ENCODE results near the gene ITCH. TPM values are rescaled to one million over a fixed set of nuclear protein-coding genes. Genes with fewer than 3 reads are reported as not detected.
A peak's percentile ranks its signal among the peaks of the same experiment; 100 is the strongest.
"Not testable (repeated sequence)": the region's sequence is repeated elsewhere in the genome, so short reads cannot be mapped to it uniquely, and the experiment has no call there.

The ITCH gene
- polyA plus RNA-seq, 3 donors: 40.9 to 54.4 (median 48.7) TPM

GRCh38 chr20:34337982-34338726 is 24.9 kb upstream of the ITCH start:
- DNase-seq: no peak

- not testable (repeated sequence) for DNase-seq
These were observed 22.3 kb upstream of the ITCH start for GRCh38 chr20:34340726-34341125.

GRCh38 chr20:34341199-34341598 is 21.9 kb upstream of the ITCH start:
- not testable (repeated sequence) for DNase-seq

- DNase-seq: no peak
These were observed 19.4 kb upstream of the ITCH start for GRCh38 chr20:34343458-34344211.

- no peak for DNase-seq
These were observed 18.8 kb upstream of the ITCH start for GRCh38 chr20:34344238-34344637.

GRCh38 chr20:34345402-34345736 is 17.7 kb upstream of the ITCH start:
- no peak for DNase-seq

GRCh38 chr20:34345839-34346532 is 17.1 kb upstream of the ITCH start:
- DNase-seq: not testable (repeated sequence)

- DNase-seq: not testable (repeated sequence)
These were observed 16.6 kb upstream of the ITCH start for GRCh38 chr20:34346533-34346865.

- no peak for DNase-seq
These were observed 15.5 kb upstream of the ITCH start for GRCh38 chr20:34347571-34347970.

GRCh38 chr20:34350095-34350494 is 13.0 kb upstream of the ITCH start:
- no peak for DNase-seq

- DNase-seq: not testable (repeated sequence)
These were observed 9.6 kb upstream of the ITCH start for GRCh38 chr20:34353467-34353866.

- DNase-seq: no peak
These were observed 7.6 kb upstream of the ITCH start for GRCh38 chr20:34355427-34355826.

GRCh38 chr20:34359729-34360128 is 3.3 kb upstream of the ITCH start:
- not testable (repeated sequence) for DNase-seq

- no peak for DNase-seq
These were observed 491 bp upstream of the ITCH start for GRCh38 chr20:34362502-34363061.

GRCh38 chr20:34363465-34364222 is 571 bp downstream of the ITCH start:
- peak; percentile 58 for DNase-seq

GRCh38 chr20:34364223-34364506 is 1.1 kb downstream of the ITCH start:
- no peak for DNase-seq

- DNase-seq: no peak
These were observed 2.7 kb downstream of the ITCH start for GRCh38 chr20:34365765-34366213.

GRCh38 chr20:34367155-34367554 is 4.1 kb downstream of the ITCH start:
- no peak for DNase-seq

GRCh38 chr20:34367911-34368310 is 4.8 kb downstream of the ITCH start:
- not testable (repeated sequence) for DNase-seq

- DNase-seq: no peak
These were observed 5.5 kb downstream of the ITCH start for GRCh38 chr20:34368547-34368946.

- DNase-seq: no peak
These were observed 6.2 kb downstream of the ITCH start for GRCh38 chr20:34369265-34369664.

GRCh38 chr20:34370062-34370461 is 7.0 kb downstream of the ITCH start:
- no peak for DNase-seq
